GM19397 (cell line): ENCODE results near the gene CRISP3.
"Not testable (repeated sequence)": the region's sequence is repeated elsewhere in the genome, so short reads cannot be mapped to it uniquely, and the experiment has no call there.

ENCODE experiments used
- ATAC-seq: cut with Tn5 transposase; IDR thresholded peaks from one replicate; pipeline ENCODE4 v1.9.1; 2021; ENCODE audit warnings: mild to moderate bottlenecking, moderate library complexity; ENCODE audit not compliant: unreplicated experiment

Gene CRISP3

GRCh38 chr6:49744259-49744658 lies at the start of gene CRISP3:
CRISP3 (minus strand) TSS chr6:49744388; CDS start chr6:49744367, 21 bp downstream.
- no peak for ATAC-seq

- no peak for ATAC-seq
These were observed 46.2 kb upstream of the CRISP3 start for GRCh38 chr6:49790341-49790740.

- ATAC-seq: no peak
These were observed 43.0 kb upstream of the CRISP3 start, which contains the start of gene PGK2 for GRCh38 chr6:49787176-49787575. PGK2 (minus strand) TSS chr6:49787285; CDS start chr6:49787187, 98 bp downstream.

GRCh38 chr6:49784272-49784671 lies 40.1 kb upstream of the CRISP3 start:
- ATAC-seq: no peak

- no peak for ATAC-seq
These were observed 38.5 kb upstream of the CRISP3 start for GRCh38 chr6:49782725-49783124.

GRCh38 chr6:49782293-49782692 lies 38.1 kb upstream of the CRISP3 start:
- ATAC-seq: no peak

GRCh38 chr6:49776444-49776843 lies 32.3 kb upstream of the CRISP3 start:
- ATAC-seq: no peak

GRCh38 chr6:49775043-49775442 lies 30.9 kb upstream of the CRISP3 start:
- ATAC-seq: no peak

- no peak for ATAC-seq
These were observed 28.1 kb upstream of the CRISP3 start for GRCh38 chr6:49772285-49772684.

- no peak for ATAC-seq
These were observed 22.6 kb upstream of the CRISP3 start for GRCh38 chr6:49766762-49767161.

- ATAC-seq: no peak
These were observed 20.5 kb upstream of the CRISP3 start for GRCh38 chr6:49764571-49765236.

- no peak for ATAC-seq
These were observed 759 bp downstream of the CRISP3 start for GRCh38 chr6:49743429-49743828.

- ATAC-seq: no peak
These were observed 4.8 kb downstream of the CRISP3 start for GRCh38 chr6:49739423-49739822.

- no peak for ATAC-seq
These were observed 8.1 kb downstream of the CRISP3 start for GRCh38 chr6:49736017-49736508.

GRCh38 chr6:49733680-49734079 lies 10.5 kb downstream of the CRISP3 start:
- ATAC-seq: no peak

- no peak for ATAC-seq
These were observed 11.4 kb downstream of the CRISP3 start for GRCh38 chr6:49732781-49733180.

- no peak for ATAC-seq
These were observed 13.9 kb downstream of the CRISP3 start for GRCh38 chr6:49730251-49730650.

GRCh38 chr6:49723917-49724316 lies 20.3 kb downstream of the CRISP3 start:
- not testable (repeated sequence) for ATAC-seq

GRCh38 chr6:49721297-49721696 lies 22.9 kb downstream of the CRISP3 start:
- ATAC-seq: no peak

GRCh38 chr6:49720372-49720771 lies 23.8 kb downstream of the CRISP3 start:
- ATAC-seq: no peak

GRCh38 chr6:49713346-49713745 lies 30.8 kb downstream of the CRISP3 start, which contains the start of gene CRISP2:
CRISP2 (minus strand) TSS chr6:49713543; CDS start chr6:49709196, 4,347 bp downstream.
- ATAC-seq: no peak

- no peak for ATAC-seq
These were observed 45.7 kb downstream of the CRISP3 start for GRCh38 chr6:49698478-49698877.

GRCh38 chr6:49693512-49693911 lies 50.7 kb downstream of the CRISP3 start:
- ATAC-seq: no peak
